Stimulated activated CD4-positive, alpha-beta T cell treated with anti-CD3 and anti-CD28 coated beads, TNF-alpha, amount 100 ng/mL, for 1 hour (primary cell): ENCODE data around the gene SPSB3.
A peak's percentile ranks its signal among the peaks of the same experiment; 100 is the strongest.

Source experiments
- DNase-seq, 3 donors: peaks; one replicate each; pipeline ENCODE4 v3.0.0-alpha.2; 2020; ENCODE audit warnings: low read depth in 3 of 3, low spot score in 1 of 3

The SPSB3 gene

DNA sequence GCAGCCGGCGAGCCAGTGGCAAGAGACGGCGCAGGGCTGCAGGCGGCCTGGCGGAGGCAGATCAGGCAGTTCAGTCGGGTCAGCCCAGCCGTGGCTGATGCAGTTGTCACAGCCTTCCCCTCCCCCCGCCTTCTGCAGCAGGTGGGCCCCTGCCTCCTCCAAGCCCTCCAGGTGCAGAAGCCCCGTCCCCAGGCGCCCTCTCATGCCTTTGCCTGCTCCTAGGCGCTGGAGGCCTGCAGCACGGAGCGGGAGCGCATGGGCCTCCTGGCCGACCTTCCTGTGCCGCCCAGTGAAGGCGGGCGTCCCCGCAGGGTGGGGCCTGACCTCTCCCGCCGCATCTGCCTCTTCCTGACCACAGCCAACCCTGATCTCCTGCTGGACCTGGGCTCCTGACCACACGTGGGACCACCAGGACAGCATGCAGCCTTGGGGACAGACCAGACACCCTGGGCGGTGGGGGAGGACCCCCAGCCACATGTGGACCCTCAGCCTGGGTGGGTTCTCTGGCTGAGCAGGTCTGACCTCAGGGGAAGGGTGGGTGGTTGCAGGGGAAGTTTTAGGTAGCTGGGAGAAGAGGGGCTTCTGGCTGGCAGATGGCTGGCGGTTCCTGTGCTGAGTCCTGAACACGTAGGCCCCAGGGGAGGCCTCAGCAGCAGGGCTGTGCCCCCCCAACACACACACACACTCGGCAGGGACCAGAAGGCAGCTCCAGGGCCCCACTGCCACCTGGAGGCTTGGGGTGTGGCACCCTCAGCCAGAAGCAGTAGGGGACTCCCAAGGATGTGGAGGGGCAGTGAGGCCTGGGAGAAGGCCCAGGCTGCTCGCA lies 6.3 kb downstream of the SPSB3 start:
- DNase-seq = no peak

DNA sequence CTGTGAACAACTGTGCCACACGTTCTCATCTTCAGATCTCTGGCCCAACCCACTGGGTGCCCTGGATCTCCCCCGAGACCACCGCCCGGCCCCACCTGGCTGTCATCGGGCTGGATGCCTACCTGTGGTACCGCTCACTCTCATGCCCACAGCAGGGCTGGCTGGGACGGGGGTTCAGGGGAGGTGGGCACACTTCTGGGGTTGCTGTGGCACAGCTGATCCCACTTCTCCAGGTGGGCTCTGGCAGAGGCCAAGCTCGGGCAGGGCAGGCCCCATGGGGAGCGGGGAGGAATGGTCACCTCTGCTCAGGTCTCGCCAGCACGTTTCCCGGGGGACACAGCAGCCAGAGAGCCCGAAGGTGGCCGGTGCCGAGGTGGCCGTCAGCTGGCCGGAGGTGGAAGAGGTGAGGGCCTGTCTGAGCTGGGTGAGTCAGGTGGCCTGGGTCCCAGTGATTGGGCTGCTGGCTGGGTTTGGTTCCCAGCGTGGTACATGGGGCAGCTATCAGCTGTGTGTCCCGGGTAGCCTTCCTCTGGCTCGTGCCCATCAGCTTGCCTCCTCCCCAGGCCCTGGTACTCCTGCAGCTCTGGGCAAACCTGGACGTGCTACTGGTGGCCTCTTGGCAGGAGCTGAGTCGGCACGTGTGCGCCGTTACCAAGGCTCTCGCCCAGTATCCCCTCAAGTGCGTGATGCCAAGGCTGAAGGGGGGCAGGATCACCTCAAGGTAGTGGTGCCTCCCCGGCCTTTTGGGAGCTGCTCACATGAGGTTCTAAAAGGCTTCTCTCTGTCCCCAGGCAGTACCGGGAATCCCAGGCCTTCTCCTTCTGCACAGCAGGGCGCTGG lies 7.1 kb downstream of the SPSB3 start:
- DNase-seq = no peak

DNA sequence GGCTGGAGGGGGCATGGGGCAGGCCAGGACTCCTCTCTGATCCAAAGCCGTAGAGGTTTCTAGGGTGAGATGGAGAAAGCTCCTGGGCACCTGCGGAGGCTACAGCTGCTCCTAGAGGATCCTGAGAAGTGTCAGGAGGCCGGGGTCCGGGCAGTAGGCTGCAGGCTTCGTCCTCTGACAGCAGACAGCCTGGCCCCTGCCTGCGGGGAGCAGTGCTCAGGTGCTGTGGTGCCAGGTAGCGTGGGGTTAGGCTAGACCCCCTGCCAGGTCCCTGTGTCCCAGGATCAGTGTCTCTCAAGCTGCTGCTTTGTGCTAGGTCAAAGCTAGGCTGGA lies 8.0 kb downstream of the SPSB3 start:
- no peak for DNase-seq

DNA sequence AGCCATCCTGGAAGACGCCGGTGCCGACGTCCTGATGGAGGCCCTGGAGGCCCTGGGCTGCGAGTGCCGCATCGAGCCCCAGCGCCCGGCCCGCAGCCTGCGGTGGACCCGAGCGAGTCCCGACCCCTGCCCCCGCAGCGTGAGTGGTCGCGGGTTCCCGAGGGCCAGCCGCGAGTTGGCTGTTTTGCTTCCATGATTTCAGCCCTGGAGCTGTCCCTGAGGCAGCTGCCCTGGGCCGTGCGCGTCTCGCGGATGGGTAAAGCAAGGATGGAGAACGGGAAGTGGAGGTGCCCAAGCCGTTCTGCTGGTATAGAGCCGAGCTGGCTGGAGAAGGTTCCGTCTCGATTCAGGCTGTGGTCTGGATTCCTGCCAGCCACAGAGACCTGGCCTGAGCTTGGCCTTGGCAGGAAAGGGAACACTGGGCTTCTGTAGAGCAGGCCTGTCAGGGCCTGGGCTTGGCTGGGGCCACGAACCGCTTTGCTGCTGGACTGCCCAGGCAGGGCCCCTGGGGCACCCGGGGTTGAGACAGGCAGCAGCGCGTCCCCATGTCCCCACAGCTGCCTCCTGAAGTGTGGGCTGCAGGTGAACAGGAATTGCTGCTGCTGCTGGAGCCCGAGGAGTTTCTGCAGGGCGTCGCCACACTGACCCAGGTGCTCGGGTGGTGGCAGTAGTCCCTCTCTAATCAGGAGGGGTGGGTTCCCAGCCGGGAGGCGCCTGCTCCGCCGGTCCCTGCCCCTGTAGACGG lies 8.5 kb downstream of the SPSB3 start:
- DNase-seq = no peak

DNA sequence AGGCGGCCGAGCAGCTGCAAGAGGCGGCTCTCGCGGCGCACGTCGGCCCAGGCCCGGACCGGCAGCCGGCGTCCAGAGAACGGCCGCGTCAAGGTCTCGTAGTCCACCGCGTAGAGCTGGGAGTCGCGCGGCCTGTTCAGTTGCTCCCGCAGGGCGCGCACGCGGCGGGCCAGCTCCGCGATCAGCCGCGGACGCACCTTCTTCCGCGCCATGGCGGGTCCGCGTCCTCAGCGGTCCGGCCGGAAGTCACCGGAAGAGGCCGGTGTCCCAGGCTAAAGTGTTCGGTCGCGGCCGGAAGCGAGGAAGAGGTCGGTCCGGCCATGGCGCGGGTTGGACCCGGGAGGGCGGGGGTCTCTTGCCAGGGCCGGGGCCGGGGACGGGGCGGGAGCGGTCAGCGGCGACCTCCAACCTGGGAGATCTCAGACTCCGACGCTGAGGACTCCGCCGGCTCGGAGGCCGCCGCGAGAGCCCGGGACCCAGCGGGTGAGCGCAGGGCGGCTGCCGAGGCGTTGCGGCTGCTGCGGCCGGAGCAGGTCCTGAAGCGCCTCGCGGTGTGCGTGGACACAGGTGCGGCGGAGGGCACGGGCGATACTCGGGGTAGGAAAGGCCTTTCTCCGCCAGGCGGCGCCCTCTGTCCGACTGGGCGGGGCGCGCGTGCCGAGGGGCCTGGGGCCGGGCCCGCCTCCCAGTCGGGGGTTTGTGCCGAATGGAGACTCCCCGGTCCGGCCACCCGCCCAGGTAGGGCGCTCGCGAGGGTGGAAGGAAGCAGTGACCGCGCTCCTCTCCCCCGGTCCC lies 9.3 kb downstream of the SPSB3 start, which contains the start of gene MRPS34:
MRPS34 (minus strand) TSS at position 227 of the 795 bp plus-strand sequence; CDS start at position 212, 15 bp downstream.
- peak; percentile 37 to 71 (median 53) for DNase-seq

DNA sequence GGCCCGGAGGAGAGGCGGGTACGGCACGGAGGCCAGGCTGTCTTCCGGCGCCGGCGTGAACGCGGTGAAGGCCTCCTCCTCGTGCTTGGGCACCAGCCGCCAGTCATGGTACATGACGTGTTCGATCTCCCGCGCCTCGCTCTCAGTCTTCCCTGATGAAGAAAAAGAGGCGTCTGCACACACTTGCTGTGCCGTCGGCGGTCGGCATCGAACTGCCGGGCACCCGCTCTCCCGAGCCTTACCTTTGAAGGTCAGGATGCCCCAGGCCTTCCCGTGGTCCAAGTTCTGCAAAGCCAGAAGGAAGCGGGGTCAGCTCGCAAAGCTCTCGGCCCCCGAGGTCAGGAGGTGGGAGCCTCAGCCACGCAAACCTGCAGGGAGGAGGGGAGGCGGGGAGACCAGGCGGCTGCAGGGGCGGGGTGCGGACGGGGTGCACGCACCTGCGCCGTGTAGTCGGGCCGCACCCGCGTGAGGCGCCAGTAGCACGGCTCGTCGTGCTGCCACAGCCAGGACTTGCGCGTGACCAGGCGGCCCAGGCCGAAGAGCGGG lies 9.9 kb downstream of the SPSB3 start, which contains the start of gene EME2:
EME2 (plus strand) TSS at position 449 of the 546 bp plus-strand sequence. CDS start 418 bp downstream, outside the sequence.
- peak in 1 of 3 donors; percentile 38 for DNase-seq

DNA sequence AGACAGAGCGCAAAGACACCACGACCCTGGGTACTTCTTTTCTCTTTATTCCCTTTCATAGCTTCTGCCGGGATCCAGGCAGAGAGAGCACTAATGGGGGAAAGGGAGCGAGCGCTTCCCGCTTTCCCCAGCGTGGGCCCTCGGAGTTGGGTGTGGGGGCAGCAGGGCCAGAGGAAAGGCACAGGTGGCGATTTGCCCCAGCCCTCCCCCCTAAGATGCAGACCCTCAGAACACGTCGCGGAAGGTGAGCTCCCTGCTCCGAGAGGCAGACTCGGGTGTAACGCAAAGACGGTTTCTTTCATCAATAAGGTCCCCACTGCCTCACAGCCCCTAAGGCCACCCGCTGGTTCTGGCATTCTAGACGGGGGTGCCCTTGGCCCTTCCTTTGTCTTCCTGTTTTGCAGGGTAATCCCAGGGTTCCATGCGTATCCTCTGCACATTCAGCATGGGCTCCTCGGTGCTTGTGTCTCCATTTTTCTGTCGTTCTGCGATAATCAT lies 10.5 kb downstream of the SPSB3 start:
- DNase-seq = no peak

DNA sequence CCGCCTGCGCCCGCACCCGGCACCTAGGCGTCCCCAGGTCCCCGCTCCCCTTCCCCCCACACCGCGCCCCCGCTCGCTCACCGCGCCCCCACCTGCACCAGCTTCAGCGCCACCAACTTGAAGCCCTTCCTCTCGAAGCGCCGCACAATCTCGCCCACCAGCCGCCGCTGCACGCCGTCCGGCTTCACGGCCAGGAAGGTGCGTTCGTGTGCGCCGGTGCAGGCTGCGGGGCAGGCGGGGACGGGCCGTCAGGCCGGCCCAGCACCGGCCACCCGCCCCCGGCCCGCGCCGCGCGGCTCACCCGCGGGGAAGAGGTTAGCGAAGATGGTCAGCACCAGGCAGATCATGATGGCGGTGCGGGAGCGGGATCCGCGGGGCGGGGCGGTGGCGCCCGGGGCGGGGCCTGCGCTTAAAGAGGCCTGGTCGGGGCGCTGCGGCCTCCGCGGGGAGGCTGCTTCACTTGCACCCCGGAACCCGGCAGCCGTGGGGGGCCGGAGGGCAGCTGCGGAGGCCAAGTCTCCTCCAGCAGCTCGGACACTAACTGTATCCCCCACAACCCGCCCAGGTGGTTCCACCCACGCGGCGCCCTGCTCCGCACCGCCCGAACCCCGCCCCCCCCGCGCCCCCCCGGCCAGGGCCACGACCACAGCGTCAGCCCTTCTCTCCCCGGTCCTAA lies 11.0 kb downstream of the SPSB3 start, which contains the start of gene NME3:
NME3 (minus strand) TSS at position 356 of the 676 bp plus-strand sequence; CDS start at position 347, 9 bp downstream.
- DNase-seq = peak in 2 of 3 donors; percentile 50 to 78

DNA sequence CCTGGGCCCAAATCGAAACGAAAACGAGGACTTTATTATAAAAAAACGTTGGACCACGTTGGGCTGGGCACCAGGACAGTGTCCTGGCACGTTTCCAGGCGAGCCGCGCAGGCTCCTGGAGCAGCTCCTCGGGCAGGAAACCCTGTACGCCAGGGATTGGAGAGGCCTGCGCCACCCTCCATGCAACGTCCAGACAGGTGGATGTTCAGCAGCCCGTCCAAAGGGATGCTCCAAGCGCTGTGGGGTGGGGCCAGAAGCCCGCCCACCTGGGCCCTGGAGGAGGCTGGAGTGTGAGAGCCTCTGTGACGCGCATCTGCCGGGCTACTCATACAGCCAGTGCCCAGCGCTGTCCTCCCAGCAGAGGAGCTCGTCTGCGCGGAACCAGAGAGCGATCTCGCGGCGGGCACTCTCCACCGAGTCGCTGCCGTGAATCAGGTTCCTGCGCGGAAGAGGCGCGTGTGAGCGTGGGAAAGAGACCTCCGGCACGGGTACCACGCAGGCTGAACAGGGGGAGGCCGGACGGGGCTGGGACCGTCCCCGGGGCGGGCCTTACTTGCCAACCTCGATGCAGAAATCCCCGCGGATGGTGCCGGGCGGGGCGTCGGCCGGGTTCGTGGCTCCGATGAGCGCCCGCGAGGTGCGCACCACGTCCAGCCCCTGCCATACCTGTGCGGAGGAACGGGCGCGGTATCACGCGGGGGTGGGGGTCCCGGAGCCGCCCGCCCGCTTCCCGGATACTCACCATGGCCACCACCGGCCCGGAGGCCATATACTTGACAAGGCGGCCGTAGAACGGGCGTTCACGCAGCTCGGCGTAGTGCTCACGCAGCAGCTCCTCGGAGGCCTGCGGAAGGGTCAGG lies 11.8 kb downstream of the SPSB3 start:
- peak in 1 of 3 donors; percentile 55 for DNase-seq

DNA sequence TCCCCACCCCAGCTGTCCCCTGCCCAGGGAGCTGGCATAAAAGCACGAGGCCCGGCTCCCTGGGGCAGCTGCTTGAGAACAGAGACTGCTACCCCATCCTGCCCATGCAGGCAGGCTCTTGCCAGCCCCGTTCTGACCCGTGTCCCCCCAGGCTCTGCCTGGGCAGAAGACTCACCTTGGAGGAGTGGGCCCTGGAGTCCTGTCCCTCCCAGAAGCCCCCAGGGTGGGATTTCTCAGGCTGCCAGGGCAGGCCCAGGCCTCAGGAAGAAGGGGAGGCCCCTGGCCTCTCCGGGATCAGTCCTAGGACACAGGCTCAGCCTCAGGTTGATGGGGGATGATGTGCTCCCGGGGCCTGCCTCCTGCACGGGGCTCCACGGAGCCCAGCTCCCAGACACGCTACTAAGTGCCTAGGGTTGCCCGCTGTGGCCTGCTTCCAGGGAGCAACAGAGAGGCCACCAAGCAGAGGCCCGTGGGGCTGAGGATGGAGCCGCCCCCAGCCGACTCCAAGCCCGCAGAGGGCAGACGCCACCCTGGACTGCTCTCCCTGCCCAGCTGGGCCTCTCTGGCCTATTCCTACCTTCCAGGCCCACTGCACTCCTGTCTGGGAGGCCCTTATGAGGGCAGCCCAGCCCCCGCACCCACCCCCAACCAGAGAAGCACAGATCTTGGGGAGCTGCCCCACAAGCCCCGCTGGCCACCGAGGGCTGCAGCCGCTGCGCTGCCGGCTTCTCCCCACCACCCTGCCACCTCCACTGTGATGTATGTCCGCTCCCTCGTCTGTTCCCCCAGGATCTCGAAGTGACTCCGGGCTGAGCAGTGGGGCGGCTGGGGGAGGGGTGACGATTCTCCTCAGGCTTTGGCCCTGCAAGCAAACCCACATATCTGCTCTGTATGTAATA lies 12.7 kb downstream of the SPSB3 start:
- DNase-seq = no peak

DNA sequence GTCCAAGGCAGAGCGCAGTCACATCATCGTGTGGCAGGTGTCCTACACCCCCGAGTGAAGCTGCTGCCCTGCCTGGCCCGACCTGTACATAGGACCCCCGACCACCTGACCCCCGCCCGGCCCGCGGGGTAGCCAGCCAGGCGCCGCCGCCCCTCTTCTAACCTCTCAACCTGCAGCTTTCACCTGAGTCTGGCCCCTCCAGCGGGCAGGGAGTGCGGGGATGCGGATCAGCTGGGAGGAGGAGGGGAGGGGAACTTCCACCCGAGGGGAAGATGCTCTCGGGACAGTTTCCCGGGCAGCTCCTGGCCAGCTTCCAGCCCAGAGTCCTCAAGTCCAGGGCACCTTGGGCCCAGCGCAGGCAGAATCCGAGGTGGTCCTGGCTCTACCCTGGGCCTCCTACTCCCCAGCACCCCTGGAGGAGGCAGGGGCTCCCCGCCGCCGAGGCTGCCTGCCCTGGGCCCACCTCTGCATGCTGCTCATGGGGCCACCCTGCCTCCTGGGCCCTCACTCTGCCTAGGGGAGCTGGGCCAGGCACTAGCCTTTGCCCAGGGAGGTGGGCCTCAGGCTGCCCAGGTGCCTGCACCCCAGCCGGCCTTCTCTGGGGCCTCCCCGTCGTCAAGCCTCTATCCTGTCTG lies 13.5 kb downstream of the SPSB3 start:
- no peak for DNase-seq

DNA sequence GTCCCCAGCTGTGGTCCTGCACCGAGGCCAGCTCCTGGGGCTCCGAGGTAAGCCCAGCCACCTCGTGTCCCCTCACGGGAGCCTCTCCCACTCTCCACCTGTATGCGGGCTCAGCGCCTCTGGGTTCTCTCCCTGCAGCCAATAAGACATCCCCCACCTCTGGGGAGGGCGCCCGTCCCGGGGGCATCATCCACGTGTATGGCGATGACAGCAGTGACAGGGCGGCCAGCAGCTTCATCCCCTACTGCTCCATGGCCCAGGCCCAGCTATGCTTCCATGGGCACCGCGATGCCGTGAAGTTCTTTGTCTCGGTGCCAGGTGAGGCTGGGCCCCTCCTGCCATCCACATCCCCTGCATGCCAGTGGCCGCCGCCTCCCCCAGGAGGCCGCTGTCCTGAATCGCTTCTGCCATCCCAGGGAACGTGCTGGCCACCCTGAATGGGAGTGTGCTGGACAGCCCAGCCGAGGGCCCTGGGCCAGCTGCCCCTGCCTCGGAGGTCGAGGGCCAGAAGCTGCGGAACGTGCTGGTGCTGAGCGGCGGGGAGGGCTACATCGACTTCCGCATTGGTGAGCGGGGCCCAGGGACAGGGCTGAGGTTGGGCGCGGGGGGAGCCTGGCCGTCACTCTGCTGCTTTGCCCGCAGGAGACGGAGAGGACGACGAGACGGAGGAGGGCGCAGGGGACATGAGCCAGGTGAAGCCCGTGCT lies 14.2 kb downstream of the SPSB3 start:
- no peak for DNase-seq

DNA sequence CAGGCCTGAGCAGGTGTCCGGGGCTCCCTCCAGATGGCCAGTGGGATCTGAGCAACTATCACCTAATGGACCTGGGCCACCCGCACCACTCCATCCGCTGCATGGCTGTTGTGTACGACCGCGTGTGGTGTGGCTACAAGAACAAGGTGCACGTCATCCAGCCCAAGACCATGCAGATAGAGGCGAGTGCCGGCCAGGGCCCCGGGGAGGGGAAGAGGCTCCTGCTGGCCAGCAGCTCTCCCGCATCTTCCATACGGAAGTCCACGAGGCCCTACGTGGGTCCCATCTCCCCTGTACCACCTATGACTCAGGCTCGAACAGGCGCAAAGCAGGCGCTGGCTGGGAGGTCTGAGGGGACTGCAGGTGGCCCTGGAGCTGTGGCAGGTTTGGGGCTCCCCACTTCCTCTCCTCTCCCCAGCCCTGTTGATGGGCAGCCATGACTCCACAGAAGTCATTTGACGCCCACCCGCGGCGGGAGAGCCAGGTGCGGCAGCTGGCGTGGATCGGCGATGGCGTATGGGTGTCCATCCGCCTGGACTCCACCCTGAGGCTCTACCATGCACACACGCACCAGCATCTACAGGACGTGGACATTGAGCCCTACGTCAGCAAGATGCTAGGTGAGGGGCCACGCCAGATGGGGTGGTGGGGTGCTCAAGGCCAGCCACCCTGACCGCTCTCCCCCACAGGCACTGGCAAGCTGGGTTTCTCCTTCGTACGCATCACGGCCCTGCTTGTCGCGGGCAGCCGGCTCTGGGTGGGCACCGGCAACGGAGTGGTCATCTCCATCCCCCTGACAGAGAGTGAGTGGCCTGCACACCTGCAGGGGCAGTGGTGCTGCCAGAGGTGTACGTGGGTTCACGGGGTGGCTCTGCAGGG lies 15.0 kb downstream of the SPSB3 start:
- no peak for DNase-seq

DNA sequence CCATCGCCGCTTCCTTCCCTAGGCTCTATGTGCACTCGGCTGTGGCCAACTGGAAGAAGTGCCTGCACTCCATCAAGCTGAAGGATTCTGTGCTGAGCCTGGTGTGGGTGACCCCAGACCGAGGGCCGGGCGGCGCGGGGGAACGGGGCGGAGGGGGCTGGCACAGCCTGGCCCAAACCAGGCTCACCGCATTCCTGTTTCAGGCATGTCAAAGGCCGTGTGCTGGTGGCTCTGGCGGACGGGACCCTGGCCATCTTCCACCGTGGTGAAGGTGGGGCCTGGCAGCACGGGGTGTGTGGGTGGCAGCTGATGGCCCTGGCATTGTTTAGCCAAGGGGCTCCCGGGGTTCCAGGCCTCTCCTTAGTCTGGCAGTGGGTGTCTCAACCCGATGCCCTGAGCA lies 15.7 kb downstream of the SPSB3 start:
- no peak for DNase-seq

DNA sequence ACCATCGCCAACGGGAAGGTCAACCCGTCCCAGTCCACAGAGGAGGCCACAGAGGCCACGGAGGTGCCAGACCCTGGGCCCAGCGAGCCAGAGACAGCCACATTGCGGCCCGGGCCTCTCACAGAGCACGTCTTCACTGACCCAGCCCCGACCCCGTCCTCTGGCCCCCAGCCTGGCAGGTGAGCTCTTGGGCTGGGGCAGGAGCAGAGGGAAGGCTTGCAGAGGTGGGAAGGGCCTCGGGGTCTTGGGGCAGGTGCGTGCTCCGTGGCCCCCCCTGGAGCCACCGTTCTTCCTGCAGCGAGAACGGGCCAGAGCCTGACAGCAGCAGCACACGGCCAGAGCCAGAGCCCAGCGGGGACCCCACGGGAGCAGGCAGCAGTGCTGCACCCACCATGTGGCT lies 16.1 kb downstream of the SPSB3 start:
- DNase-seq = no peak
